SW 1271 (cell line): ENCODE data around the gene ABCF3.

Source experiments
- DNase-seq, 2 experiments: peaks; one replicate each; lab custom pipeline; 2025; lab: John Stamatoyannopoulos, UW

Gene ABCF3

GRCh38 chr3:184188080-184188479, 2.1 kb downstream of the ABCF3 start:
- DNase-seq = no peak

- no peak for DNase-seq
These were observed 3.4 kb downstream of the ABCF3 start for GRCh38 chr3:184189421-184189820.

GRCh38 chr3:184192889-184193288, 6.9 kb downstream of the ABCF3 start:
- DNase-seq = no peak

GRCh38 chr3:184193991-184194539, 8.1 kb downstream of the ABCF3 start:
- DNase-seq = no peak

GRCh38 chr3:184196536-184196935, 10.5 kb downstream of the ABCF3 start:
- no peak for DNase-seq

- no peak for DNase-seq
These were observed 12.5 kb downstream of the ABCF3 start for GRCh38 chr3:184198509-184198908.

GRCh38 chr3:184200825-184201224, 14.8 kb downstream of the ABCF3 start:
- no peak for DNase-seq

- DNase-seq = no peak
These were observed 17.5 kb downstream of the ABCF3 start for GRCh38 chr3:184203526-184203925.

- no peak for DNase-seq
These were observed 23.3 kb downstream of the ABCF3 start for GRCh38 chr3:184209146-184209923.

- no peak for DNase-seq
These were observed 25.3 kb downstream of the ABCF3 start for GRCh38 chr3:184211297-184211696.

- no peak for DNase-seq
These were observed 25.7 kb downstream of the ABCF3 start for GRCh38 chr3:184211718-184212117.

GRCh38 chr3:184218814-184219213, 32.8 kb downstream of the ABCF3 start:
- no peak for DNase-seq

- DNase-seq = no peak
These were observed 36.5 kb downstream of the ABCF3 start for GRCh38 chr3:184222521-184222920.

- no peak for DNase-seq
These were observed 37.9 kb downstream of the ABCF3 start for GRCh38 chr3:184223946-184224345.

GRCh38 chr3:184227481-184227935, 41.5 kb downstream of the ABCF3 start:
- DNase-seq = peak; percentile 14 to 43

- no peak for DNase-seq
These were observed 42.6 kb downstream of the ABCF3 start for GRCh38 chr3:184228376-184229137.

GRCh38 chr3:184229394-184230080, 43.5 kb downstream of the ABCF3 start, which contains the start of gene VWA5B2:
Gene VWA5B2 (plus strand): TSS chr3:184229585. CDS start chr3:184230529, 944 bp downstream.
- peak in 1 of 2 experiments; percentile 67 for DNase-seq

GRCh38 chr3:184230081-184230602, 44.1 kb downstream of the ABCF3 start:
- no peak for DNase-seq

- no peak for DNase-seq
These were observed 44.9 kb downstream of the ABCF3 start for GRCh38 chr3:184230603-184231528.

- no peak for DNase-seq
These were observed 45.7 kb downstream of the ABCF3 start for GRCh38 chr3:184231671-184232070.
